WTC11 (cell line): ENCODE data around the gene SLC2A10. TPM values are rescaled to one million over a fixed set of nuclear protein-coding genes. Genes with fewer than 3 reads are reported as not detected.

ENCODE experiments used
- ATAC-seq: fragments of 200-7000 bp; cut with Tn5 transposase; 2 replicates; pipeline ENCODE4 v1.10.0; 2021; ENCODE audit warnings: mild to moderate bottlenecking, moderate library complexity
- CTCF ChIA-PET: fragments of 300-600 bp; sonication (Branson Sonifier 250); formaldehyde crosslinking; loops from one replicate; lab custom pipeline; 2021; ENCODE audit warnings: antibody characterized with exemption; lab: Charles Lee
- POLR2A ChIA-PET: fragments of 350-600 bp; sonication (Branson Sonifier 250); formaldehyde crosslinking; loops from one replicate; lab custom pipeline; 2021; ENCODE audit warnings: antibody characterized with exemption; lab: Charles Lee
- DNase-seq: peaks from one replicate; pipeline ENCODE4 v3.0.0; 2021; ENCODE audit warnings: low spot score
- H3K27ac Mint-ChIP-seq: 2 replicates; pipeline ENCODE4 v1.8.0; 2021; ENCODE audit warnings: mixed read lengths
- H3K27me3 Mint-ChIP-seq: 2 replicates; pipeline ENCODE4 v1.8.0; 2021; ENCODE audit warnings: low read depth, mild to moderate bottlenecking, moderate library complexity, mixed read lengths
- H3K36me3 Mint-ChIP-seq: 2 replicates; pipeline ENCODE4 v1.8.0; 2021; ENCODE audit warnings: mixed read lengths
- H3K4me1 Mint-ChIP-seq: 2 replicates; pipeline ENCODE4 v1.8.0; 2022; ENCODE audit warnings: mixed read lengths
- H3K4me3 Mint-ChIP-seq: 2 replicates; pipeline ENCODE4 v1.8.0; 2021; ENCODE audit warnings: mild to moderate bottlenecking, moderate library complexity, mixed read lengths
- H3K9me3 Mint-ChIP-seq: 2 replicates; pipeline ENCODE4 v1.8.0; 2021; ENCODE audit warnings: mixed read lengths
- AFF4 ChIP-seq: sonication (generic); formaldehyde crosslinking; IDR thresholded peaks from 2 replicates; pipeline ENCODE4 v1.8.1; 2023; ENCODE audit warnings: mild to moderate bottlenecking, missing genetic modification reagents, borderline replicate concordance
- ARID4B ChIP-seq: sonication (generic); formaldehyde crosslinking; IDR thresholded peaks from 2 replicates; pipeline ENCODE4 v1.8.0; 2023; ENCODE audit warnings: missing genetic modification reagents, mild to moderate bottlenecking, borderline replicate concordance
- ATF1 ChIP-seq: sonication (generic); formaldehyde crosslinking; IDR thresholded peaks from 2 replicates; pipeline ENCODE4 v1.8.1; 2023; ENCODE audit warnings: mild to moderate bottlenecking, moderate library complexity, missing genetic modification reagents
- ATF3 ChIP-seq: sonication (generic); formaldehyde crosslinking; conservative IDR thresholded peaks from 2 replicates; pipeline ENCODE4 v1.8.1; 2022; ENCODE audit warnings: mild to moderate bottlenecking, missing genetic modification reagents
- ATF6 ChIP-seq: sonication (generic); formaldehyde crosslinking; IDR thresholded peaks from 2 replicates; pipeline ENCODE4 v1.8.1; 2023; ENCODE audit warnings: mild to moderate bottlenecking, missing genetic modification reagents
- ERG ChIP-seq: fragments of 250-450 bp; sonication (Bioruptor Pico); IDR thresholded peaks from 2 replicates; pipeline ENCODE4 v1.8.0; 2021; ENCODE audit warnings: mild to moderate bottlenecking
- FOXP4 ChIP-seq: sonication (generic); formaldehyde crosslinking; IDR thresholded peaks from 2 replicates; pipeline ENCODE4 v1.8.0; 2022; ENCODE audit warnings: mild to moderate bottlenecking, missing genetic modification reagents
- HMGA2 ChIP-seq: fragments of 250-450 bp; sonication (Bioruptor Pico); IDR thresholded peaks from 2 replicates; pipeline ENCODE4 v1.4.0; 2021; ENCODE audit warnings: mild to moderate bottlenecking, moderate library complexity
- IRF2 ChIP-seq: sonication (generic); formaldehyde crosslinking; IDR thresholded peaks from 2 replicates; pipeline ENCODE4 v1.8.0; 2022; ENCODE audit warnings: low read depth, missing genetic modification reagents, borderline replicate concordance
- KAT7 ChIP-seq: sonication (generic); formaldehyde crosslinking; IDR thresholded peaks from 2 replicates; pipeline ENCODE4 v1.8.1; 2023; ENCODE audit warnings: missing genetic modification reagents, mild to moderate bottlenecking, borderline replicate concordance
- NFE2L1 ChIP-seq: sonication (generic); formaldehyde crosslinking; IDR thresholded peaks from 2 replicates; pipeline ENCODE4 v1.8.1; 2023; ENCODE audit warnings: missing genetic modification reagents
- NFYB ChIP-seq: sonication (generic); formaldehyde crosslinking; conservative IDR thresholded peaks from 2 replicates; pipeline ENCODE4 v1.8.0; 2022; ENCODE audit warnings: low read depth, missing genetic modification reagents
- NR2C2 ChIP-seq: sonication (generic); formaldehyde crosslinking; IDR thresholded peaks from 2 replicates; pipeline ENCODE4 v1.8.0; 2022; ENCODE audit warnings: mild to moderate bottlenecking, missing genetic modification reagents
- TCF7 ChIP-seq: sonication (generic); formaldehyde crosslinking; IDR thresholded peaks from 2 replicates; pipeline ENCODE4 v1.8.0; 2022; ENCODE audit warnings: mild to moderate bottlenecking, low read depth, missing genetic modification reagents, moderate library complexity
- ZNF121 ChIP-seq: sonication (generic); formaldehyde crosslinking; IDR thresholded peaks from 2 replicates; pipeline ENCODE4 v1.8.0; 2023; ENCODE audit warnings: missing genetic modification reagents
- total RNA-seq: library from RNA; stranded (reverse); gene quantifications from 3 replicates; pipeline ENCODE4 v1.2.3, GENCODE V29; 2021

The SLC2A10 gene
- total RNA-seq, 1 experiment from 2014 or later: 8.0 TPM

GRCh38 chr20:46663531-46663930 lies 45.9 kb upstream of the SLC2A10 start (continued):
- TF ChIP-seq ARID4B: no peak
- TF ChIP-seq ATF1: no peak
- no peak for TF ChIP-seq ATF6 (CRISPR knock-in tag)
- no peak for TF ChIP-seq ERG (CRISPR knock-in tag)
- no peak for TF ChIP-seq AFF4 (CRISPR knock-in tag)
- TF ChIP-seq ZNF121 (CRISPR knock-in tag): no peak
- TF ChIP-seq KAT7: no peak
- no peak for TF ChIP-seq IRF2 (CRISPR knock-in tag)
- no peak for TF ChIP-seq TCF7 (CRISPR knock-in tag)
- TF ChIP-seq ATF3 (CRISPR knock-in tag): no peak
- TF ChIP-seq FOXP4 (CRISPR knock-in tag): no peak

GRCh38 chr20:46665602-46666001 lies 43.8 kb upstream of the SLC2A10 start:
- H3K4me1 Mint-ChIP-seq: no peaks in the 10 kb centered on the region
- H3K27me3 Mint-ChIP-seq: no peaks in the 10 kb centered on the region
- CTCF ChIA-PET: no interaction called here
- DNase-seq (no peak), ATAC-seq (no peak)
- H3K4me3 Mint-ChIP-seq: no peak overlapping the region
- no peak overlapping the region for H3K27ac Mint-ChIP-seq
- peaks cover 15% of the 10 kb centered on the region for H3K9me3 Mint-ChIP-seq
- POLR2A ChIA-PET: no interaction called here
- H3K36me3 Mint-ChIP-seq: peaks cover 34% of the 10 kb centered on the region
- TF ChIP-seq NR2C2 (no peak), ARID4B (no peak), NFYB (no peak), NFE2L1 (no peak), HMGA2 (CRISPR knock-in tag) (no peak)
